Measurements from ENCODE around the gene KCNIP3.

The KCNIP3 gene

GRCh38 chr2:95380731-95381130, 83.6 kb downstream of the KCNIP3 start:
- H3K36me3 Mint-ChIP-seq (ENCODE audit: low read depth): no peaks in the 10 kb centered on the region
- H3K27me3 Mint-ChIP-seq (ENCODE audit: low read depth): peaks cover 3% of the 10 kb centered on the region
- H3K4me1 Mint-ChIP-seq: peaks cover 5% of the 10 kb centered on the region
- TF ChIP-seq CTCF (IDR thresholded peaks at IDR 0.05; ENCODE audit: unreplicated experiment in 3 of 3): no peak
- no peaks in the 10 kb centered on the region for H3K9me3 Mint-ChIP-seq
- no peak overlapping the region for H3K4me3 Mint-ChIP-seq
- H3K27ac Mint-ChIP-seq: no peak overlapping the region

GRCh38 chr2:95381212-95382191, 84.4 kb downstream of the KCNIP3 start:
- TF ChIP-seq CTCF (IDR thresholded peaks at IDR 0.05; ENCODE audit: unreplicated experiment in 3 of 3): no peak
- Mint-ChIP-seq H3K27ac (no peak overlapping the region), H3K27me3 (ENCODE audit: low read depth) (peaks cover 3% of the 10 kb centered on the region), H3K9me3 (no peaks in the 10 kb centered on the region), H3K4me1 (no peaks in the 10 kb centered on the region), H3K36me3 (ENCODE audit: low read depth) (no peaks in the 10 kb centered on the region), H3K4me3 (no peak overlapping the region)

GRCh38 chr2:95382192-95382591, 85.0 kb downstream of the KCNIP3 start:
- no peak overlapping the region for H3K4me3 Mint-ChIP-seq
- no peak for TF ChIP-seq CTCF (IDR thresholded peaks at IDR 0.05; ENCODE audit: unreplicated experiment in 3 of 3)
- H3K36me3 Mint-ChIP-seq (ENCODE audit: low read depth): no peaks in the 10 kb centered on the region
- peaks cover 3% of the 10 kb centered on the region for H3K27me3 Mint-ChIP-seq (ENCODE audit: low read depth)
- no peaks in the 10 kb centered on the region for H3K9me3 Mint-ChIP-seq
- no peaks in the 10 kb centered on the region for H3K4me1 Mint-ChIP-seq
- no peak overlapping the region for H3K27ac Mint-ChIP-seq

GRCh38 chr2:95382686-95383634, 85.8 kb downstream of the KCNIP3 start:
- Mint-ChIP-seq H3K9me3 (no peaks in the 10 kb centered on the region), H3K4me3 (no peak overlapping the region), H3K27me3 (ENCODE audit: low read depth) (peaks cover 3% of the 10 kb centered on the region), H3K4me1 (no peaks in the 10 kb centered on the region), H3K27ac (no peak overlapping the region), H3K36me3 (ENCODE audit: low read depth) (no peaks in the 10 kb centered on the region)
- no peak for TF ChIP-seq CTCF (IDR thresholded peaks at IDR 0.05; ENCODE audit: unreplicated experiment in 3 of 3)

- Mint-ChIP-seq H3K27me3 (ENCODE audit: low read depth) (peaks cover 3% of the 10 kb centered on the region), H3K4me3 (no peak overlapping the region), H3K27ac (no peak overlapping the region), H3K9me3 (no peaks in the 10 kb centered on the region), H3K36me3 (ENCODE audit: low read depth) (no peaks in the 10 kb centered on the region), H3K4me1 (no peaks in the 10 kb centered on the region)
- TF ChIP-seq CTCF (IDR thresholded peaks at IDR 0.05; ENCODE audit: unreplicated experiment in 3 of 3): no peak
Observed at GRCh38 chr2:95383635-95384027, 86.5 kb downstream of the KCNIP3 start.

Measured in nephron (organoid).